Retinal pigment epithelial cell (primary cell): ENCODE results near the gene GALNT17.

ENCODE experiments used
- DNase-seq: peaks from one replicate; pipeline ENCODE4 v3.0.0-alpha.2; 2010; ENCODE audit warnings: low read depth
- H3K4me3 ChIP-seq: 2 replicates; pipeline ENCODE4 v1.5.1; 2011; ENCODE audit warnings: mild to moderate bottlenecking, low read length, control low read depth, moderate library complexity
- TF ChIP-seq, protein P1 (sequence below): conservative IDR thresholded peaks from 2 replicates; pipeline ENCODE4 v1.5.1; 2011; ENCODE audit warnings: low read depth, low read length, control low read depth, inconsistent platforms

The GALNT17 gene

DNA sequence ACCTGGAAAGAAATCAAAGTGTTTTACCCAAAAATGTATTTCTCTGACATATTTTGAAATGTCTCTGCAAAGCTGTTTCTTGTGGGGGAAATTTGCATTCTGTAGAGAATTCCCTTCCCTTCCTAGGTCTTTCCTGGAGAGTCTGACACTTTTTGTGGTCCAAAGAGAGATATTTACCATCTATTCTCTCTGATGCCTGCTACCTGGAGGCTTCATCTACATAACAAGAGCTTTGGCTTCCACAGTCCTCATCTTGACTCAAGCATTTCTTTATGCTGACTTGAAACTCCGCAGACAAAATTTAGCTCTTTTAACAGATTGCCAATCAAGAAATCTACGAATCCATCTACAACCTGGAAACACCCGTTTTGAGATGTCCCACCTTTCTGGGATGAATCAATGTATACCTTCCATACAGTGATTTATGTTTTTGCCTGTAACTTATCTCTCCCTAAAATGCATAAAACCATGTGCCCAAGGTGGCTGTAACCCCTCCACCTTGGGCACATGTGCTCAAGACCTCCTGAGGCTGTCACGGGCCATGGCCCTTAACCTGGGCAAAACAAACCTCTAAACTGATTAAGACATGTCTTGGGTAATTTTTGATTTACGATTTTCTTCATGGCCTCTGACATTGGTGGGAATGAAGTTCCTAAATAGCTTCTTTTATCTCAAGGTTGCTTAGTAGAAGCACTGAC lies 334.7 kb downstream of the GALNT17 start:
- no peak overlapping the region for H3K4me3 ChIP-seq
- TF ChIP-seq, protein P1, sequence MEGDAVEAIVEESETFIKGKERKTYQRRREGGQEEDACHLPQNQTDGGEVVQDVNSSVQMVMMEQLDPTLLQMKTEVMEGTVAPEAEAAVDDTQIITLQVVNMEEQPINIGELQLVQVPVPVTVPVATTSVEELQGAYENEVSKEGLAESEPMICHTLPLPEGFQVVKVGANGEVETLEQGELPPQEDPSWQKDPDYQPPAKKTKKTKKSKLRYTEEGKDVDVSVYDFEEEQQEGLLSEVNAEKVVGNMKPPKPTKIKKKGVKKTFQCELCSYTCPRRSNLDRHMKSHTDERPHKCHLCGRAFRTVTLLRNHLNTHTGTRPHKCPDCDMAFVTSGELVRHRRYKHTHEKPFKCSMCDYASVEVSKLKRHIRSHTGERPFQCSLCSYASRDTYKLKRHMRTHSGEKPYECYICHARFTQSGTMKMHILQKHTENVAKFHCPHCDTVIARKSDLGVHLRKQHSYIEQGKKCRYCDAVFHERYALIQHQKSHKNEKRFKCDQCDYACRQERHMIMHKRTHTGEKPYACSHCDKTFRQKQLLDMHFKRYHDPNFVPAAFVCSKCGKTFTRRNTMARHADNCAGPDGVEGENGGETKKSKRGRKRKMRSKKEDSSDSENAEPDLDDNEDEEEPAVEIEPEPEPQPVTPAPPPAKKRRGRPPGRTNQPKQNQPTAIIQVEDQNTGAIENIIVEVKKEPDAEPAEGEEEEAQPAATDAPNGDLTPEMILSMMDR, result no peak
- no peak for DNase-seq

DNA sequence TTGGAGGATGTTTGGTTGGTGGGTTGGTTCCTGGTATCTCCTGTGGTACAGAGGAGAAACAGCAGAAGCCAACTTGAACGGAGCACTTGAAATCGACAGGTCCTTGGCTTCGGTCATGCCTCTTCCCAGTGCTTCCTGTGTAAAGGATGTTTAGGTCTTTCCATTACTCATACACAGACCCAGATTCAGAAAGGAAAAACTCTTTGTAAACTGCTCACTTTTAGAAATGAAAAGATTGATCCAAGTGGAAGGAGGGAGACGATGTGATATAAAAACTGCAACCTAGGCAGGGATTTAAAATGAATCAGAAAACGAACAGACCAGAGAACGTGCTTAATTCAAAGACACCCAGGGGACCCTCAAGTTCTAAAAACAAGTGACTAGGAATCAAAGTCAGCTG lies 338.4 kb downstream of the GALNT17 start:
- DNase-seq, result no peak
- H3K4me3 ChIP-seq, result no peak overlapping the region
- TF ChIP-seq, protein P1, result no peak

DNA sequence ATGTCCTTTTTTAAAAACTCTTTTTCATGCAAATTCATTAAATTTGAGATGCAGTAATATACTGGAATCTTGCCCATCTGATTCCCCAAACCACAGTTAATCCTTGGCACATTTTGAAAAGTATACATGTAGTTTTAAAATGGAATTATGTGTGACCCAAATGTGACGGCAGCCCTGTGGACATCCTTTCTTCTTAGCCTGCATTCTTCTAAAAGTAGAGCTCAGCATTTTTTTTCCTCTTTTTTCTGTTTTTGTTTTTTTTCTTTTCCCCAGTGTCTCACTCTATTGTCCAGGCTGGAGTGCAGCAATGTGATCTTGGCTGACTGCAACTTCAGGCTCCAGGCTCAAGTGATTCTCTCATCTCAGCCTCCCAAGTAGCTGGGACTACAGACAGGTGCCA lies 338.9 kb downstream of the GALNT17 start:
- no peak overlapping the region for H3K4me3 ChIP-seq
- TF ChIP-seq, protein P1, result no peak
- DNase-seq, result no peak

DNA sequence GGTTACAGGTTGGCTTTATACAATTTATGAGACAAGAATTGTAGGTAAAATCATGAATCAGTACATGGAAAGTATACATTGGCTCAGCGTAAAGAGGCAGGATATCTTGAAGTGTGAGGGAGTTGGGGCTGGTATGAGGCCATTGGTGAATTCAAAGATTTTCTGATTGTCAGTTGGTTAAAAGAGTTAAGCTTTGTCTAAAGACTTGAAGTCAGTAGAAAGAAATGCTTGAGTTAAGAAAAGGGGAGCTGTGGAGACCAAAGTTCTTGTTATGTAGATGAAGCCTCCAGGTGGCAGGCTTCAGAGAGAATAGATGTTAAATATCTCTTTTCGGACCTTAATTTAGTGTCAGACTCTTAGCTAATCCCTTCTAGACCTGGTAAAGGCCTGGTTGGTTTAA lies 341.0 kb downstream of the GALNT17 start:
- no peak for DNase-seq
- TF ChIP-seq, protein P1, result no peak
- H3K4me3 ChIP-seq, result no peak overlapping the region

DNA sequence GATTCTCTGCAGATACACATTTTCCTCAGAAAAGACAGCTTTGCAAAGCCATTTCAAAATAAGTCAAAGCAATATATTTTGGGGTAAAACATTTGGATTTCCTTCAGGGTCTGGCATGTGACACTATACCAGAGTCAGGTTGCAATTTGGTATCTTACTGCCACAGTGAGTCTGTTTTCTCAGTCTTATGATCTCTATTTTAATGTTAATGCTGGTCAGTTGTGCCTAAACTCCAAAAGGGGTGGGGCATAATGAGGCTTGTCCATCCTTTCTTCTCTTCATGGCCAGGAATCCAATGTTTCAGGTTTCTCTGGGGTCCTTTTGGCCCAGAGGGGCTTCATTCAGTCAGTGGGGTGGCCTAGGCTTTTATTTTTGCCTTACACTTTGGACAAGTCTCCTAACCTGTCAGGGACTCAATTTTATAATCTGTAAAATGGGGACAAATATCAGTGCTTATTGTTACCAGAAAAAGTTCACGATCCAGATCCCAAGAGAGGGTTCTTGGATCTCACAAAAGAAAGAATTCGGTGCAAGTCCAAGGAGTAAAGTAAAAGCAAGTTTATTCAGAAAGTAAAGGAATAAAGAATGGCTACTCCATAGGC lies 341.5 kb downstream of the GALNT17 start:
- no peak overlapping the region for H3K4me3 ChIP-seq
- TF ChIP-seq, protein P1, result no peak
- no peak for DNase-seq

DNA sequence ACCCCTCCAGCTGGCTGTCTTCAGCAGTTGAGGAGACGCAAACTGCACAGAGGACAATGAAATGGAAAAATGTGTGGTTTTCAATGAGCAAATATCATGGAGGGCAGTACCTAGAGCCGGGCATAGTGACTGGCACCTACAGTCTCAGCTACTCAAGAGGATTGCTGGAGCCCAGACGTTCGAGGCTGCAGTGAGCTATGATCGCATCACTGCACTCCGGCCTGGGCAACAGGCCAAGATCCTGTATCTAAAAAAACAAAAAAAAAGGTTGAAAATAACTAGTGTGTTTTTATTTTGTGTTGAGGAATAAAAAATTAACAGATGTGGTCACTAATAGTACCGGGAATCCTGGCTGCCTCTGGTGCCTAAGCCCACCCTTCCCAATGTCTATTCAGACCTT lies 345.5 kb downstream of the GALNT17 start:
- DNase-seq, result no peak
- TF ChIP-seq, protein P1, result no peak
- H3K4me3 ChIP-seq, result no peak overlapping the region

DNA sequence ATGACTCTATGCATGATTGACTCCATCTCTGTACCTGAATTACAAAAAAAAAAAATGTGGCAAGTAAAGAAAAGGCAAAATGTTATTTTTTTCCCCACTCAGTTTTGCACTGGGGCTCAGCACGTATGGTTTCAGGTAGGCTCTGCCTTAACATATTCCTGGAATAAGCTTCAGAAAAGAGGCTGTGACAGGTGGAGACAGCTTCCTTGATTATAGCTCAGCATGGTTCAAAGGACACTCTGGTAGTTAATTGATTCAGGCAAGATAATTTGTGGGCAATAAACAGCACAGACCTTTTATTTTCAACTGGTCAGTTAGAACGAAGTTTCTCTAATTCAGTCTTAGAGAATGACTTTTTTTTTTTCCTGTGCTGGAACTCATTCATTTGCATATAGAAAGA lies 347.3 kb downstream of the GALNT17 start:
- no peak for DNase-seq
- no peak overlapping the region for H3K4me3 ChIP-seq
- TF ChIP-seq, protein P1, result no peak
